ENCODE results near the gene POMP. TPM values are rescaled to one million over a fixed set of nuclear protein-coding genes. Genes with fewer than 3 reads are reported as not detected.
A peak's percentile ranks its signal among the peaks of the same experiment; 100 is the strongest.
"Not testable (repeated sequence)": the region's sequence is repeated elsewhere in the genome, so short reads cannot be mapped to it uniquely, and the experiment has no call there.

POMP gene
- total and polyA plus RNA-seq, 12 donors, result 69.1 to 134 (median 101) TPM

GRCh38 chr13:28685892-28686291 is 27.0 kb downstream of the POMP start:
- DNase-seq, result no peak
- intact Hi-C loops (cut with DNase I), result loop anchor here in 2 of 10 donors (10.0 kb wide), 1 partner anchor 109 kb away; no protein-coding TSS in a partner anchor
- 75 to 81% methylated on average over 3 of the region's 3 CpGs for whole genome bisulfite sequencing, 2 donors
- Histone ChIP-seq H3K27me3 (no peaks in the 10 kb centered on the region), H3K9me3 (peaks cover 0 to 37% (median 3%) of the 10 kb centered on the region in 11 donors), H3K27ac (no peak overlapping the region), H3K36me3 (peaks cover 0 to 3% (median 0%) of the 10 kb centered on the region in 9 donors), H3K4me1 (no peaks in the 10 kb centered on the region), H3K4me3 (no peak overlapping the region)
- no peak for TF ChIP-seq CTCF (IDR thresholded peaks at IDR 0.05)
- ATAC-seq, result no peak

- WGBS, 2 donors, result 60 to 65% methylated on average over 11 of the region's 11 CpGs
- H3K9me3 ChIP-seq, result peaks cover 0 to 24% (median 0%) of the 10 kb centered on the region in 11 donors
- DNase-seq; ATAC-seq; H3K4me1 ChIP-seq; intact Hi-C loops (cut with DNase I); H3K27me3 ChIP-seq; H3K4me3 ChIP-seq; H3K27ac ChIP-seq: not testable (repeated sequence)
- peaks cover 0 to 34% (median under 1%) of the 10 kb centered on the region in 9 donors for H3K36me3 ChIP-seq
Measured at GRCh38 chr13:28693605-28694491, 34.9 kb downstream of the POMP start.

- ATAC-seq, result no peak
- peaks cover 0 to 70% (median 31%) of the 10 kb centered on the region in 9 donors for H3K36me3 ChIP-seq
- intact Hi-C loops (cut with DNase I), result no loop called here
Measured at GRCh38 chr13:28697441-28697840, 38.5 kb downstream of the POMP start.

GRCh38 chr13:28699246-28699645 is 40.3 kb downstream of the POMP start:
- H3K36me3 ChIP-seq, result peaks cover 0 to 88% (median 38%) of the 10 kb centered on the region in 9 donors
- whole genome bisulfite sequencing, 2 donors, result 70 to 73% methylated on average over 1 of the region's 1 CpG
- no peaks in the 10 kb centered on the region for H3K9me3 ChIP-seq
- DNase-seq, result no peak
- intact Hi-C loops (cut with DNase I), result no loop called here
- no peak for ATAC-seq
- peaks cover 0 to under 1% (median 0%) of the 10 kb centered on the region in 9 donors for H3K4me1 ChIP-seq
- no peaks in the 10 kb centered on the region for H3K27me3 ChIP-seq
- TF ChIP-seq CTCF (IDR thresholded peaks at IDR 0.05), result no peak
- no peak overlapping the region for H3K4me3 ChIP-seq
- H3K27ac ChIP-seq, result no peak overlapping the region

More at GRCh38 chr13:28697441-28697840, 38.5 kb downstream of the POMP start:
- whole genome bisulfite sequencing, 2 donors, result 97 to 100% methylated on average over 1 of the region's 1 CpG
- Histone ChIP-seq H3K9me3 (peaks cover 0 to 3% (median 0%) of the 10 kb centered on the region in 11 donors), H3K27ac (no peak overlapping the region), H3K4me3 (no peak overlapping the region), H3K4me1 (no peaks in the 10 kb centered on the region), H3K27me3 (no peaks in the 10 kb centered on the region)
- TF ChIP-seq CTCF (IDR thresholded peaks at IDR 0.05), result no peak
- no peak for DNase-seq

- intact Hi-C loops (cut with DNase I), result no loop called here
- H3K36me3 ChIP-seq, result peaks cover 0 to 80% (median 33%) of the 10 kb centered on the region in 9 donors
- H3K27me3 ChIP-seq, result no peaks in the 10 kb centered on the region
- no peak overlapping the region for H3K4me3 ChIP-seq
- TF ChIP-seq CTCF (IDR thresholded peaks at IDR 0.05), result no peak
- H3K27ac ChIP-seq, result peak overlapping the region in 1 of 10 donors; percentile 41
- ATAC-seq, result no peak
- H3K9me3 ChIP-seq, result no peaks in the 10 kb centered on the region
- H3K4me1 ChIP-seq, result peaks cover 0 to 31% (median 0%) of the 10 kb centered on the region in 9 donors
- DNase-seq, result no peak
Measured at GRCh38 chr13:28704282-28704681, 45.4 kb downstream of the POMP start.

Data from heart right ventricle (tissue), 16 donors.